ENCODE data around the gene GATA1. TPM values are rescaled to one million over a fixed set of nuclear protein-coding genes. Genes with fewer than 3 reads are reported as not detected.

The GATA1 gene
- total RNA-seq, 1 donor from 2014 or later = not detected

DNA sequence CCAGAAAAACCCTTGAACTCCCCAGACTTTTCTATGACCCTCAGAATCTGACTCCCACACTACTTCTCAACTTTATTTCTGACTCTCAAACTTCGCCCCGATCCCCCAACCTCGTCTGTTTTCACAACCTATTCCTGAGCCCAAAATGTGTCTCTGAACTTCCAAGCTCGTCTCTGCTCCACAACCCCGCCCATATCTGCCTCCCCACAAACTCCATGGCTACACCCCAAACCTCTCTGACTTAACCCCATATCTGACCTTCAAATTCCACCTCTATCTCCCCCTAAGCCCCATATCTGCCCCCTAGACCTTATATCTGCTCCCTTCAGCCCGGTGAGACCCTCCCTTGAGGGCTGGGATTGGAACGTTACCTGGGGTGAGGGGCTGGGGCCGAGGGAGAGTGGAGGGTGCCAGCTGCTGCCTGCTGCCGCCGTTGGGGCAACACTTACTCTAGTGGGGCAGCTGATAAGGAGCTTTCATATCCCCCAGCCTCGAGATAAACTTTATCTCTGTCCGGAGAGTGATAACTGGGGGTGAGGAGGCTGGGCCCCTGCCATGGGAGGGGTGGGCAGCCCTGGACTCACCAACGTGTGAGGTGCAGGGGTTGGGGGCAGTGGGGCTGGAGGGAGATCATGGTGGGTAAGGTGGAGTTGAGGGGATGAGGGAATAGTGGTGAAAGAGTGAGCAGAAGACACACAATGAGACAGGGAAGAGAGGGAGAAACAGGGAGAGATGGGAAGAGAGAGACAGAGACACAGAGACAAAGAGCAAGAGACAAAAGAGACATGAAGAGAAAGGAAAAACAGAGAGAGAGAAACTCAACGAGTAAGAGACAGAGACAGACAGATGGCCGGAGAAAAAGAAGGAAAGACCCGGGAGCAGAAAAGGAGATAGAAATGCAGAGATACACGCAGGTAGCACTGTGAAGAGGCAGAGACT lies 1.4 kb downstream of the GATA1 start:
- no peak for DNase-seq (ENCODE audit: extremely low spot score, unreplicated experiment)
- no peak overlapping the region for H3K27ac Mint-ChIP-seq (ENCODE audit: unreplicated experiment)
- peaks cover 13% of the 10 kb centered on the region for H3K27me3 Mint-ChIP-seq (ENCODE audit: unreplicated experiment)
- no peaks in the 10 kb centered on the region for H3K4me1 Mint-ChIP-seq (ENCODE audit: unreplicated experiment)
- H3K4me3 Mint-ChIP-seq (ENCODE audit: unreplicated experiment) = no peak overlapping the region
- no peaks in the 10 kb centered on the region for H3K9me3 Mint-ChIP-seq (ENCODE audit: unreplicated experiment)
- TF ChIP-seq, protein P1, sequence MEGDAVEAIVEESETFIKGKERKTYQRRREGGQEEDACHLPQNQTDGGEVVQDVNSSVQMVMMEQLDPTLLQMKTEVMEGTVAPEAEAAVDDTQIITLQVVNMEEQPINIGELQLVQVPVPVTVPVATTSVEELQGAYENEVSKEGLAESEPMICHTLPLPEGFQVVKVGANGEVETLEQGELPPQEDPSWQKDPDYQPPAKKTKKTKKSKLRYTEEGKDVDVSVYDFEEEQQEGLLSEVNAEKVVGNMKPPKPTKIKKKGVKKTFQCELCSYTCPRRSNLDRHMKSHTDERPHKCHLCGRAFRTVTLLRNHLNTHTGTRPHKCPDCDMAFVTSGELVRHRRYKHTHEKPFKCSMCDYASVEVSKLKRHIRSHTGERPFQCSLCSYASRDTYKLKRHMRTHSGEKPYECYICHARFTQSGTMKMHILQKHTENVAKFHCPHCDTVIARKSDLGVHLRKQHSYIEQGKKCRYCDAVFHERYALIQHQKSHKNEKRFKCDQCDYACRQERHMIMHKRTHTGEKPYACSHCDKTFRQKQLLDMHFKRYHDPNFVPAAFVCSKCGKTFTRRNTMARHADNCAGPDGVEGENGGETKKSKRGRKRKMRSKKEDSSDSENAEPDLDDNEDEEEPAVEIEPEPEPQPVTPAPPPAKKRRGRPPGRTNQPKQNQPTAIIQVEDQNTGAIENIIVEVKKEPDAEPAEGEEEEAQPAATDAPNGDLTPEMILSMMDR (IDR thresholded peaks at IDR 0.05) = no peak
- no peaks in the 10 kb centered on the region for H3K36me3 Mint-ChIP-seq (ENCODE audit: unreplicated experiment)

GRCh38 chrX:48789366-48790220 lies 3.2 kb downstream of the GATA1 start:
- DNase-seq (ENCODE audit: extremely low spot score, unreplicated experiment) = no peak
- H3K4me1 Mint-ChIP-seq (ENCODE audit: unreplicated experiment) = no peaks in the 10 kb centered on the region
- no peaks in the 10 kb centered on the region for H3K36me3 Mint-ChIP-seq (ENCODE audit: unreplicated experiment)
- H3K9me3 Mint-ChIP-seq (ENCODE audit: unreplicated experiment) = no peaks in the 10 kb centered on the region
- H3K27ac Mint-ChIP-seq (ENCODE audit: unreplicated experiment) = no peak overlapping the region
- TF ChIP-seq, protein P1 (IDR thresholded peaks at IDR 0.05) = no peak
- no peak overlapping the region for H3K4me3 Mint-ChIP-seq (ENCODE audit: unreplicated experiment)
- H3K27me3 Mint-ChIP-seq (ENCODE audit: unreplicated experiment) = peaks cover 13% of the 10 kb centered on the region

DNA sequence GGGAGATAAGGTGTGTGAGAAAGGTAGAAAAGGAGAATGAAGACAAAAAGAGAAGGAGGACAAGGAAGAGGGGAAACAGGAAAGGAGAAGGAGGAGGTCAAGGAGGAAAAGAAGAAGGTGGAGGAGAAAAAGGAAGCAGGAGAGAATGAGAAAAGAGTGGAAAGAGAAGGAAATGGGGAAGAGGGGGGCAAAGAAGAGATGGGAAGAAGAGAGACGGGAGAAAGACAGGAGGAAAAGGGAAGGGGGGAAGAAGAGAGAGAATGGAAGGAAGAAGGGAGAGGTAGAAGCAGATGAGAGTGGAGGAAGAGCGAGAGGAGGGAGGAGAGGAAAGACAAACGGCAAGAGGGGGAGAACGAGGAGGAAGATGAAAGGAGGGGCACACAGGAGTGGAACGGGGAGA lies 4.1 kb downstream of the GATA1 start:
- no peak overlapping the region for H3K4me3 Mint-ChIP-seq (ENCODE audit: unreplicated experiment)
- H3K9me3 Mint-ChIP-seq (ENCODE audit: unreplicated experiment) = no peaks in the 10 kb centered on the region
- H3K27me3 Mint-ChIP-seq (ENCODE audit: unreplicated experiment) = peaks cover 13% of the 10 kb centered on the region
- TF ChIP-seq, protein P1 (IDR thresholded peaks at IDR 0.05) = no peak
- no peaks in the 10 kb centered on the region for H3K36me3 Mint-ChIP-seq (ENCODE audit: unreplicated experiment)
- peaks cover 8% of the 10 kb centered on the region for H3K4me1 Mint-ChIP-seq (ENCODE audit: unreplicated experiment)
- no peak for DNase-seq (ENCODE audit: extremely low spot score, unreplicated experiment)
- H3K27ac Mint-ChIP-seq (ENCODE audit: unreplicated experiment) = no peak overlapping the region

- Mint-ChIP-seq H3K27me3 (ENCODE audit: unreplicated experiment) (peaks cover 13% of the 10 kb centered on the region), H3K36me3 (ENCODE audit: unreplicated experiment) (no peaks in the 10 kb centered on the region), H3K4me1 (ENCODE audit: unreplicated experiment) (peaks cover 8% of the 10 kb centered on the region), H3K27ac (ENCODE audit: unreplicated experiment) (no peak overlapping the region), H3K4me3 (ENCODE audit: unreplicated experiment) (no peak overlapping the region), H3K9me3 (ENCODE audit: unreplicated experiment) (no peaks in the 10 kb centered on the region)
- no peak for DNase-seq (ENCODE audit: extremely low spot score, unreplicated experiment)
- TF ChIP-seq, protein P1 (IDR thresholded peaks at IDR 0.05) = no peak
These were observed 4.9 kb downstream of the GATA1 start for GRCh38 chrX:48791063-48791820.
